GM04504 (cell line): Measurements from ENCODE around the gene GALNT13.

Source experiments
- DNase-seq: peaks from one replicate; pipeline ENCODE4 v3.0.0-alpha.2; 2012; ENCODE audit warnings: low read depth

Gene GALNT13

DNA sequence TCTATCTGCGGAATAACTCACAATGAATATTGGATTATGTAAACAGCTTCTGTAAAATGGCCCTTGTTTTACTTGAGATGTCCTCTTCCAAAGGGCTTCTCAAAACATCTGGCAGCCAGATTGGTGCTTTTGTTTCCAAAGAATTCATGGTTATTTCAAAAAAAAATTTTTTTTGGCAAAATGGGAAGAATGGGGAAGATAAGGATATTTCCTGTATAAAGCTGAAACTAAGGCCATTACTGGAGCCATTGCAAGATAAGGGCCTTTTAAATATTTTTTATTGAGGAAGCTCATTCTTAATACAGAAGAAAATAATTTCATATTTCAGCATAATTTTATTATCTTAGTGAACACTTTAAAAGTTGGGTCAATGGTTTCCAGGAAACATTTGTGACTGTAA, 259.1 kb downstream of the GALNT13 start:
- no peak for DNase-seq

DNA sequence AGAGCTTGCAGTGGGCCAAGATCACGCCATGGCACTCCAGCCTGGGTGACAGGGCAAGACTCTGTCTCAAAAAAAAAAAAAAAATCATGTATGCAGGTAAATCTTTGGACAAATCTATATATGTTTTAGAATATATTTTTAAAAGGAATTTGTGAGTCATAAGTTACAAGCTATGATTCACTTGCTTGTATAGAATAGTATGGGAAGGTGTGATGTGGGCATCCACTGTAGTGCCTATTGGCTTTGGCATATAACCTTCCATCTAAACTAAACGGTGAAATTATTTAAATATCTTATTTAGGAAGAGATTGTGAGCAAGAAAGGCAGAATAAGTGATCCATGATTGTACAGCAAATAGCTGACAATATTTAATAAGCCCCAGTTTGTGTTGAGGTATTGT, 261.1 kb downstream of the GALNT13 start:
- DNase-seq, result no peak

DNA sequence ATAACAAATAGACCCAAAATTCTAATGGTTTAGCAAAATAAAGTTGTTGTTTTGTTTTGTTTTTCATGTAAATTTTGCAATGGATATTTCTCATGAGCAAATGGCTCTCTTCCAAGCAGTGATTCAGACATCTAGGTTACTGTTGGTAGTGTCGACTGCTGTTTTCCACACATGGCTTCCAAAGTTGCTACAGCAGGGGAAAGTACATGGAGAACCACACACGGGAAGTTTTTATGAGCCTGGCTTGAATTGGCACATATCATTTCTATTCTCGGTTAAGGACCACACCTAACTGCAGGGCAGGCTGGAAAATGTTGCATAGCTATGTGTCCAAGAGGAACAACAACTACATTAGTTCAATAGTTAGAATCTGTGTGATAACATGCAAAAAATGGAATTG, 262.1 kb downstream of the GALNT13 start:
- peak; percentile 55 for DNase-seq

DNA sequence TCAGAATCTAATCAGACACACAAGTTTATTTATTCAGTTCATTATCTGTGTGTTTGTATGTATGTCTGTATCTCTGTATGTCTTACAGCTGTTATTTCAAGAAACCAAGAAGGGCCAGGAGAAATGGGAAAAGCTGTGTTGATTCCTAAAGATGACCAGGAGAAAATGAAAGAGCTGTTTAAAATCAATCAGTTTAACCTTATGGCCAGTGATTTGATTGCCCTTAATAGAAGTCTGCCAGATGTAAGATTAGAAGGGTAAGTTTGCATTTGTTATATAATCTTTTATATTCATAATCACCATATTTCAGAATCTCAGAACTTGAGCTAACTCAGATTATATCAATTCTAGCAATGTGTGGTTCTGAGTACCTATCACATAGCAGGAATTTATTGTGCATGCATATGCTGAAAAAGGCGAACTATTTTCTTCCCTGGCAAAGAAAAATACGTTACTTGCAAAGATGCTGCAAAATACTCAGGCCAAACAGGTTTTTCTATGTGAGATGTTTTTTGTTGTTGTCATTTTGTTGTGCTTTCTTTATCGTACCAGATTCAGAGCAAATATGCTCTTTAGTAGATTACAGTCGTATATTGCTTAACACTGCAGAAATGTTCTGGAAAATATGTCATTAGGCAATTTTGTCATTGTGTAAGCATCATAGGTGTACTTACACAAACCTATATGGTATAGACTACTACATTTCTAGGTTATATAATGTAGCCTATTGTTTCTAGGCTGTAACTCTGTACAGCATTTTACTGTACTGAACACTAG, 268.7 kb downstream of the GALNT13 start:
- DNase-seq, result no peak

DNA sequence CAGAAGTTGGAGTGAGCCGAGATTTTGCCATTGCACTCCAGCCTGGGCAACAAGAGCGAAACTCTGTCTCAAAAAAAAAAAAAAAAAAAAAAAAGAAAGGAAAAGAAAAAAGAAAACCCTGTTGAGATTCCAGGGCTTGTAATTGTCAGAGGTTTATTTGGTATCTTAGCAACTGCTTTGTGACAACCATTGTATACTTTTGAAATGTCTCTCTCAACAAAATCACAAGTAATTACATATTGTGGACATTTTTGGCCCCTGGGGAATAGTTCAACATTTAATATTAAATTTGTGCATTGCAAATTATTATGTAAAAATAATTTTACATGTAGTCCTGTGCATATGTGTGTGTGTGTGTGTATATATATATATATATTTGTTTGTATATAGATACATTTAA, 270.8 kb downstream of the GALNT13 start:
- DNase-seq, result no peak

DNA sequence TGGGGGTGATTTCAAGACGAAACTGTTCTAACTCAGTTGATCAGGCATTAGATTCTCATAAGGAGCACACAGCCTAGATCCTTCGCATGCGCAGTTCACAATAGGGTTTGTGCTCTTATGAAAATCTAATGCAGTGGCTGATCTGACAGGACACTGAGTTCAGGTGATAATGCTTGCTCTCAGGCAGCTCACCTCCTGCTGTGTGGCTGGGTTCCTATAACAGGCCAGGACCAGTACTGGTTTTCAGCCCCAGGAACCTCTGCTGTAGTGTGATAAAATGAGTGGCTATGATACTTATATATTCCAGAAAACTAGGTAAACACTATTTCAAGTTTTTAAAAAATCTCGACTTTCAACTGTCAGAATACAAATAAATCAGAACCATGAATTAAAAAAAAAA, 271.4 kb downstream of the GALNT13 start:
- DNase-seq, result no peak

DNA sequence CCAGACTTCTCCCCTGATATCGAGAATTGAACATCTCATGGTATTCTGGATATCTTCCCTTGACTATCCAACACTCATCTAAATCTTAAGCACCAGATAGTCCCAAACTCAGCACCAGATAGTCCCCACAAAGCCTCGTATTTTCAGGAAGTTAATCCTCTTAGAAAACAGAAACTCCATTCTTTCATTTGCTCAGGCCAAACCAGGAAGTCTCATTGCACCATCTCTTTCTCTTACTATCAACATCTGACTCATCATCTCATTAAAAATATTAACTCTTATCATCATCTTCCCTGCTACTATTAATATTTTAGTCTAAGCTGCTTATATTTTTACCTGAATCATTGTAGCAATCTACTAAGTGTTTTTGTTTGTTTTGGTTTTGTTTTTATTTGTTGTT, 286.4 kb downstream of the GALNT13 start:
- DNase-seq, result no peak

DNA sequence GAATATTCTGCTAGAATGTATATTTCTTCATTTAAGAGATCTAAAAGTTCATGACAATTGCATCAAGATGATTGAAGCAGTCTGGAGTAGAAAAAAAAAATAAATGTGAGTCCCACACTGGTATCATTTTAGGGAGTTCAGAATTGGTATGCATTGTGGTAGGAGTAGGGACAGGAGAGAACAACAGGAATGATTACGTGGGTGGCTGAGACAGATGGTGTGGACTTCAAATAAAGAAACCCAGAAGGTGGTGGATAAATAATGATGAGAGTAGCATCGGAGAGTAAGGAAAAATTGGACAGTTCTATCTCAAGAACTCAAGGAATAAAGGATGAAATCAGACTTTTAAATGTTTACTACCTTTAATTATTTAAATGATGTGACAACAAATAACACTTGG, 289.6 kb downstream of the GALNT13 start:
- DNase-seq, result no peak

DNA sequence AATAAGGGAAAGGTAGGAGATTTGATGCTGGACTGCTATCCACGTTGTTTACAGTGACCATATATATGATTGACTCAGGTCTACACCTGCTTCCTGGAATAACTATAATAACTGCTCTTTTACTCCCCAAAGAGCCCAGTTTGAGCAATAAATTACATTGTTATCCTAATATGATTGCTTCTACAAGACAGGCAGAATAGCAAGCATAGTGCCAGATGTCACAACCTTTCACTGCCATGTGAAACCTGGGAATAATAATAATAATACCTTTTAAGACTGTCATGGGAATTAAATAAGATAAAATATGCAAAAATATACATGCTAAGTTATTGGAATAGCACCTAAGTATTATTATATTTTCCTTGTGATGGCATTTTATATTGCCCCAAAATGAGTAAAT, 298.7 kb downstream of the GALNT13 start:
- no peak for DNase-seq

DNA sequence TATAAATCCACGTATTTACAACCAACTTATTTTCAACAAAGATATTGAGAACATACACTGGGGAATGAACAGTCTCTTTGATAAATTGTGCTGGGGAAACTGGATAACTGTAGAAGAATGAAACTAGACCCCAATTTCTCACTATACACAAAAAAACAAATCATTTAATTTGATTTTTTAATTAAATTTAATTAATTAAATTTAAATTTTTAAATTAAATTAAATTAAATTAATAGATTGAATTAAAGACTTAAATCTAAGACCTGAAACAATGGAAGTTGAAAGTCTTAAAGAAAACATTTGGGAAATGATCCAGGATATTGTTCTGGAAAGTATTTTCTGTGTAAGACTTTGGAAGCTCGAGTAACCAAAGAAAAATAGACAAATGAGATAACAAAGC, 301.4 kb downstream of the GALNT13 start:
- DNase-seq, result no peak

DNA sequence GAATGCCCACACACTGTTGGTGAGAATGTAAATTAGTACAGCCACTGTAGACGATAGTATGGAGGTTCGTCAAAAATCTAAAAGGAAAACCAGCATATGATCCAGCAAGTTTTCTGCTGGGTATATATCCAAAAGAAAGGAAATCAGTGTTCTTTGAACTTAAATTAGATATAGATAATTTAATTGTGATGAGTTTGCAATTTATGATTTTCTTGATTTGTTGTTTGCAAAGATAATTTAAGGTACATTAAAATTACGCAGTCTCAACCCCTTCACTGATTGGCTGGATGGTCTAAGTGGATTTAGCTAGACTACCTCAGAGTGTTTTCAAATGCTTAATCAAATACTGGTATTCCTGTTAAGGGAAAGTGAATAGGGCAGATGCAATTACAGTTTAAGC, 302.2 kb downstream of the GALNT13 start:
- no peak for DNase-seq

DNA sequence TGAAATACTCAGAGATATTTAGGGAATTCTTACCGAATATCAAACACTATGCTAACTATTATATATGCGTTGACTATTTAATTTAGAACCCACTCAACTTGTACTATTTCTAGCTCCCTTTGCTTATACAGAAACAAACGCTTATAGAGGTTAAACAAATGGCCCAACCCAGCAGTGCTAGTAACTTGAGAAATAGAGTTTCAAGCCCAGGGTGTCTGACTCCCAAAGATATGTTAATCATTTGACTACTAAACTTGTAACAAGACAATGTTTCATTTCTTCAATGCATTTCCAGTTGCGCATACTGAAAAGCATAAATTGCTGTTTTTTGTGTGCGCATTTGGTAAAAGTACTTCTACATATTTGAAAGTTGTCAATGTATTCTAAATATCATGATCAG, 310.3 kb downstream of the GALNT13 start:
- no peak for DNase-seq

DNA sequence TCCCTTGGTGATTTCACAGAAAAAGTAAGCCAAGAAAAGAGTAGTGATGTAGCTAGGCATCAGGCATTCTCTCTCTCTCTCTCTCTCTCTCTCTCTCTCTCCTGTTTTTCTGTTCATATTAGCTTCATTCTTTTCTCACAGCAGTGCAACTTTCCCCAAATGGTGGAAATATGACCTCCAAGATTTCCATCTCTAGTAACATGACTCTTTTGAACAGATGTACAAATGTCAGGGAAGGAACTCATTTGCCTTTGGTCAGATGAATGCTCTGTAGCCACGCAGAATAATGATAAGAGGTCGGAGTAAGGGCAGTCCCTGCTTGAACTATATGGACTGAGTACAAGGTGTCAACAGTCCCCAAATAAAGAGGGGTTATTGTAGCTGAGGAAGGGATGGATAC, 316.2 kb downstream of the GALNT13 start:
- no peak for DNase-seq

DNA sequence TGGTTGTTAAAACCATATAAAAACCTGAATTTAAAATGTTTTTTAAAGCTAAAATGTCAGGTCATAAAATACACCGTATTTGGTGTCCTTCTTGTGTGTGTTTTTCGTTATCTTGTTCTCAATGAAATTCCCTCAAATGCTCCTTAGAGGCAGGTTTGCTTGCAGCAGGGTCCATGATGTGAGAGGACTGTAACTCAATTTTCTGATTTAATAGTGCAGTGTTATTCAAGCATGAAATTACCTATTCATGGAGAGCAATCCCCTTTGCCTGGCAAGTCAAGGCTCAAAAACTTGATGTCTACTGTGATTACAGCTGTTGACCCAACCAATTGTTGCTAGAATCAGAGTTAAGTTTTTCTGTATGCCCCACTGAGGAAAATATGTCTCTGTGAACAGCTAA, 318.2 kb downstream of the GALNT13 start:
- no peak for DNase-seq

DNA sequence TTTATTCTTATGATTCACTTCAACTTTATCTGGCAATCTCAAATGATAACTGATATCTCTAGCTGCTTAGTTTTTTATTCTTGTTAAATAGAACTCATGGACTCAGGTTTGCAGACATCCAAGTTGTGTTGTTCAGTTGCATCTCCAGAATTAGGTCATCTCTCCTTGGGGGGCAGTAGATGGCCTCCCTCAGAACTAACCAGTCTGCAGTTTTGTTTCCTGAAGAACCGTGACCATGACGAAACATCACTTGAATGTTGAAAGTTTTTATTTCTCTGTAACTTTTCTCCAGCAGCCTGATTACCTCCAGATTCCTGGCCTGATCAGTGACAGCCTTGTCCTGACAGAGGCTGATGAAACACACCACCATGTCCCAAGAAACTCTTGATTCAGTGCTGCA, 321.5 kb downstream of the GALNT13 start:
- DNase-seq, result peak; percentile 41

DNA sequence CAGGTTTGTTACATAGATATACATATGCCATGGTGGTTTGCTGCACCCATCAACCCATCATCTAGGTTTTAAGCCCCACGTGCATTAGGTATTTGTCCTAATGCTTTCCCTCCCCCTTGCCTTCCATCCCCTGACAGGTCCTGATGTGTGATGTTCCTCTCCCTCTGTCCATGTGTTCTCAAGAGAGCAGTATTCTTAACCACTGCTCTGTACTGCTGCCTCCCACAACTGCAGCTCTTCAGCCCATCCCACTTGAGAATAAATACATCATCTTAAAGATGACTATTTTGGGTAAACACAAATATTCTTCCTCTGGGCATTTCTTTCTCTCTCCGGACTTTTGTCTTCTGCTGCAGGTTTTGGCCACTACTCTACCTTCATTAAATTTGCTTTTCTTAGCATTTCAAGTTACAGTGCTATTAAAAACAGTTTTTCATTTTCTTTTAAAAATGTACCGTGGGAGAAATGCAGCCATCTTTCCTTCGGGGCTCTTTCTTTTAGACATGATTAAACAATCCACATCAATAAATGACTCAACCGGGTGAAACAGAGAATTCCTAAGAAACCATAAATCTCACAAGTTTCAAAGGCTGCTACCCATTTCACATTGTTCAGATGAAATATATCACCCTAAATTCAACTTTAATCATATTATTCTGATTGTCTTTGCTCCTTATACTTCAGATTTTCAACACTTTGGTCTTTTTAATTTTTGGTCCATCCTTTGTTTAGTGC, 323.4 kb downstream of the GALNT13 start:
- DNase-seq, result peak; percentile 10

DNA sequence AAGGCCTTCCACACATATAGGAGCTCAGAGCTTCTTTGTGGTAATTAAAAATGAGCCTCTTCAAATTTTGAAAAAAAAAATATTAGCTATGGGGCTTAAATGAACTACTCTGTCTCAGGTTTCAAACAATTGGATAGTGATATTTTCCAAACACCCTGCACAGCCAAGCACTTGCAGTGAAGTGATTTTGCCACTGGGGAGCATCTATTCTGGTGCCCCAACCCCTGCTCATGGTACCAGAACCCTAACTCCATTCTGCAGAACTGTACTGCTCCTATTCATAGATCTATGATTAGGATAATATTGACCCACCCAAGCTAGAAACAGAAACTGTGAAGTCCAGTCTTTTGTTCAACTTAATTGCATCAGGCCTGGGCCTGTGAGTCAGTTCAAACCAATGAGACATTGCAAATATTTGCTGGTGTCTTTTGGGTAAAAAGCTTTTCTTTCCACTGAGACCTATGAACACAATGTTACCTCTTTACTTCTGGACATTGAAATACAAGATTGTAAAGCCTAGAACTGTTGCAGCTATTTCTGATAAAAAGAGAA, 324.0 kb downstream of the GALNT13 start:
- peak; percentile 8 for DNase-seq

DNA sequence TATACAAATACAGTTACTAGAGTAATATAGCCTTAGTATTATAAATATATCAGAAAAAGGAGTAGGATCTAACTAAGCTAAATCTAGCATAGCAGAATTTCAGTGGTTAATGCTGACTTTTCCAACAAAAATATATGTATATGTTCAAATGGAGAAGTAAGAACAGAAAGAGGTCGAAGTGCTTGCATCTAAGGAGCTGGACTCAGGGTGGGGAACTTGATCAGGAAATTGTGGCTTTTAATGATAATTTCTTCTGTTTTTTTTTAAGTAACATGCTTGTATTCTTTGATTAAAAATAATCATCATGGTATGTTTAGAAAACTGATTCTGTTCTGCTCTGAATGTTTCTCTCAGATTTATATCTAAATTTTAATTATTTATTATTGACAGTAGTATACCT, 327.1 kb downstream of the GALNT13 start:
- DNase-seq, result no peak

DNA sequence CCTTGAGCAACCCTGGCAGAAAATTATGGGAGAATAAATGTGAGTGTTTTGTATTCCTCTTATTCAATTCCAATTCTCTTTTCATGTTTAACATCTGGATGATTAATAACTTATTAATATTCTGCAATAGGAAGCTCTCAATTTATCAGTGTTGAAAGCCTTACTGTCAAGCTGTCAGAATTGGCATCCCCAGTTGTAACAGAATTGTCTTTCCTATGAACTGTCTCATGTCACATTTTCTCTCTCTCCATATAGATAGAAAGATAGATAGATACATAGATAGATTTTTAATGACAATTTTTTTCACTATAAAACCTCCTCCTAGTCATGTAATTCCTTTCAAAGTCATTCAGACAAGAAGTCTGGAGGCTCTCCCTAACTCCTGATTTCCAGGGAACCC, 331.5 kb downstream of the GALNT13 start:
- no peak for DNase-seq

DNA sequence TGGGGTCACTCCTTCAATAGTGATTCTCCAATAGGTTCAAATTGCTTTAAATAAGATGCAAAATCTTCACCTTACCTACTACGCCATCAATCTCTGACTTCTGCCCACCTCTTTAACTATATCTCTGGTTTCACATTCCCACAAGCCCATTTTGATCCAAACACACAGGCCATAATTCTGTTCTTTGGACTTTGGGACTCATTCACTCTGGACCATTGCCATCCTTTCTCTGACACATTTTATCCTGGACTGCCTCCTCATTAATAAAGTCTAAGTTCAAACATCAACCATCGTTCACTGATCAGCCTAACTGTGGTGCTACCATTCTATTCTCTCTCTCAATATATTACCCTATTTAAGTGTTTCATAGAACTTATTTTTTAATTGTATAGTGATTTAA, 332.2 kb downstream of the GALNT13 start:
- DNase-seq, result no peak

DNA sequence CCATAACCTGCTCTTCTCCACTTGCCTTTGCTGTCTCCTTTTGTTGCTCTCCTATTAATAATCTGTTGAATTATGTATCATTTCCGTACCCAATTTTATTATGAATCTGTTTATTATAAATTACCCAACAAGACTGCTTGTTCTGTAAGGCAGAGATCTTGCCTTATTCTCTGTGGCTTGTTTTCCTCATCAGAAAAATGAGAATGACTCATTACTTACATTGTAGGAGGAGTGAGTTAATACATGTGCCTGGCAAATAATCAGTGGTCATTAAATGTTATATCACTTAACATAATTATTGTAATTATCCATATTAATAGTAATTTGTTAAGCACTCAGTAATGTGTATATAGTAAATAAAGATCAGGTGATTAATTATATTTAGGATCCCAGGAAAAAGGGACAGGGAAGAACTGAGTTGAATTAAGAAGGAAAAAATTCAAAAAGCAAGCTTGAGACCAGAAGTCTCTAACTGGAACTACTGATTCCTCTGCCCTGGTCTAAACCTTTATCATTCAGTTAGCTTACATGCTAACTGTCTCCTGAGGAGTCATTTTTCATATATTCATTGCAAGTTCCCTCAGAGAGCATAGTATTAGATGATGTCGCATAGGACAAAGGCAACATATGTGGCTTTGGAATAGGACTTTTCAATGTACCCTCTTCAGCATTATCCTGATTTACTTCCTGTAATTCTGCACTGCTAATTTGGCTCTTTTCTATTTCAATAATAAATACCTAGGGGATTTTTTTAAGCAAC, 335.7 kb downstream of the GALNT13 start:
- no peak for DNase-seq

DNA sequence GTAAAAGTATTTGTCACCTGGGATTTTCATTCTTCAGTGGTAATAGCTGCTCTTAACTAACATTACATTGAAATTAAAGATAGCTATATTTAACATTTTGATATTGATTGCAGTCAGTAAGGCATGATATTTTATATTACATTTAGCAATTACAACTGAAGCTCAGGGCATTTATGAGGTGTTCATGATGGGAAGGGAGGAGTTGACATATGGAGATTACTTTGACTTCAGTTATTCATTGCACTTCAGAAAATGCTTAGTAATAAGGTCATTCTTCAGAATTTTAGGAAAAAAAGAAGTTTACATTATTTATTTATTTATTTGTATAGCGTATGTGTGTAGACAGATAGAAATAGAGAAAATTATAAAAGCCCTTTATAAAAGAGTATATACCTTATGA, 352.0 kb downstream of the GALNT13 start:
- DNase-seq, result no peak

DNA sequence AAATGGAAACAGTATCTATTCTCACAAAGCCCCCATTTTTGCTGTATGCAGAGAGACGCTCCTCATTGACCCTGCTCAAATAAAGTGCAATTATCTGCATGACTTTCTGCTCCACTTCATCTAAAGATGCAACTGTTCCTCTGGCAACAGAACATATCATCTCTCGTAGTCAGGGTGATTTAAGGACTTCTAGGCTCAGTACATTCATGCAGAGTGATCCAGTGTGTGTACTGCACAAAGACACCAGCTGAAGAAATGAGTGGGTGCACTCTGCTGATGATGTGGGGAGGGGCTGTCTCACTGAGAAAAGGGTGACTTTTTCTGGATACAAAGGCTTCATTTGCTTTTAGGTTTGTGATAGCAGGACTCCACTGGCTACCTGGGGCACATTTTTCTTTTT, 355.2 kb downstream of the GALNT13 start:
- no peak for DNase-seq
